SU-DHL-6 (cell line): ENCODE results near the gene TPD52L1.

Source experiments
- H2AFZ ChIP-seq: fragments of 200-600 bp; sonication (generic); 2 replicates; pipeline ENCODE4 v1.6.1; 2014; ENCODE audit warnings: low read depth, mild to moderate bottlenecking, moderate library complexity, mixed read lengths, antibody characterized with exemption, low read length; ENCODE audit not compliant: severe bottlenecking
- H3F3A ChIP-seq: fragments of 200-600 bp; shearing (Covaris generic); 2 replicates; pipeline ENCODE4 v1.6.0; 2016; ENCODE audit warnings: antibody characterized with exemption, mild to moderate bottlenecking; ENCODE audit not compliant: insufficient read depth
- H3K27ac ChIP-seq: fragments of 200-600 bp; sonication (generic); 2 replicates; pipeline ENCODE4 v1.5.1; 2016; ENCODE audit warnings: low read depth, mild to moderate bottlenecking, low read length, moderate library complexity, mixed read lengths
- H3K27me3 ChIP-seq: fragments of 200-600 bp; sonication (generic), shearing (Covaris generic); 2 replicates; pipeline ENCODE4 v1.6.0; 2014; ENCODE audit warnings: mild to moderate bottlenecking, low read length
- H3K36me3 ChIP-seq: fragments of 200-600 bp; sonication (generic); 2 replicates; pipeline ENCODE4 v1.6.1; 2014; ENCODE audit warnings: mild to moderate bottlenecking, low read length, mixed read lengths
- H3K4me2 ChIP-seq: fragments of 300-600, 200-600 bp; shearing (Covaris generic), sonication (generic); 2 replicates; pipeline ENCODE4 v1.6.0; 2014; ENCODE audit warnings: low read length, low read depth, mild to moderate bottlenecking; ENCODE audit not compliant: poor library complexity, severe bottlenecking
- H3K4me3 ChIP-seq: fragments of 200-600 bp; sonication (generic); 2 replicates; pipeline ENCODE4 v1.5.1; 2014; ENCODE audit warnings: antibody characterized with exemption, low read length, mild to moderate bottlenecking, mixed read lengths; ENCODE audit not compliant: insufficient read depth, poor library complexity, severe bottlenecking
- H3K79me2 ChIP-seq: fragments of 200-600 bp; sonication (generic); 2 replicates; pipeline ENCODE4 v1.6.1; 2014; ENCODE audit warnings: mild to moderate bottlenecking, low read length, moderate library complexity; ENCODE audit not compliant: insufficient read depth
- H3K9ac ChIP-seq: fragments of 200-600 bp; sonication (generic); 2 replicates; pipeline ENCODE4 v1.7.0; 2014; ENCODE audit warnings: mild to moderate bottlenecking, low read length
- H3K9me2 ChIP-seq: fragments of 200-600 bp; sonication (generic); replicated peaks from 2 replicates; pipeline ENCODE4 v1.6.1; 2014; ENCODE audit warnings: low read length; ENCODE audit not compliant: insufficient read depth
- H3K9me3 ChIP-seq: fragments of 200-600 bp; sonication (generic); 2 replicates; pipeline ENCODE4 v1.6.1; 2014; ENCODE audit warnings: low read length, mixed read lengths; ENCODE audit not compliant: insufficient read depth
- H4K20me1 ChIP-seq: fragments of 200-600 bp; sonication (generic); 2 replicates; pipeline ENCODE4 v1.6.1; 2014; ENCODE audit warnings: low read depth, mild to moderate bottlenecking, antibody characterized with exemption, low read length, moderate library complexity, mixed read lengths
- CTCF ChIP-seq: fragments of 200-600 bp; sonication (generic); IDR thresholded peaks from one replicate; pipeline ENCODE4 v1.5.1; 2017; ENCODE audit warnings: antibody characterized with exemption, mild to moderate bottlenecking, low read length, moderate library complexity; ENCODE audit not compliant: insufficient read depth, poor library complexity, severe bottlenecking
- EZH2phosphoT487 ChIP-seq: fragments of 200-600 bp; sonication (generic), shearing (Covaris generic); conservative IDR thresholded peaks from 2 replicates; pipeline ENCODE4 v1.6.1; 2018; ENCODE audit warnings: mild to moderate bottlenecking, antibody characterized with exemption, low read length, moderate library complexity, mixed read lengths

TPD52L1 gene

GRCh38 chr6:125196613-125197012 lies 43.0 kb downstream of the TPD52L1 start:
- Histone ChIP-seq H4K20me1 (no peaks in the 10 kb centered on the region), H3K36me3 (no peaks in the 10 kb centered on the region), H3K9me2 (no peaks in the 10 kb centered on the region), H3K79me2 (no peaks in the 10 kb centered on the region), H3K27me3 (no peaks in the 10 kb centered on the region), H3K9me3 (no peaks in the 10 kb centered on the region), H2AFZ (no peak overlapping the region), H3K4me3 (no peak overlapping the region), H3K27ac (no peak overlapping the region), H3K9ac (no peak overlapping the region), H3K4me2 (no peak overlapping the region), H3F3A (no peaks in the 10 kb centered on the region)
- TF ChIP-seq EZH2phosphoT487, result no peak
- no peak for TF ChIP-seq CTCF

- Histone ChIP-seq H3K4me2 (no peak overlapping the region), H2AFZ (no peak overlapping the region), H3K79me2 (no peaks in the 10 kb centered on the region), H3K9me3 (no peaks in the 10 kb centered on the region), H3K4me3 (no peak overlapping the region), H3K9me2 (no peaks in the 10 kb centered on the region), H3K27ac (no peak overlapping the region), H3F3A (no peaks in the 10 kb centered on the region), H4K20me1 (no peaks in the 10 kb centered on the region), H3K9ac (no peak overlapping the region), H3K27me3 (no peaks in the 10 kb centered on the region), H3K36me3 (no peaks in the 10 kb centered on the region)
- TF ChIP-seq EZH2phosphoT487, result no peak
- no peak for TF ChIP-seq CTCF
These were observed 44.3 kb downstream of the TPD52L1 start for GRCh38 chr6:125197795-125198269.

GRCh38 chr6:125198398-125198937 lies 44.9 kb downstream of the TPD52L1 start:
- H4K20me1 ChIP-seq, result no peaks in the 10 kb centered on the region
- no peaks in the 10 kb centered on the region for H3K9me2 ChIP-seq
- H3K4me3 ChIP-seq, result no peak overlapping the region
- H3F3A ChIP-seq, result no peaks in the 10 kb centered on the region
- no peak overlapping the region for H2AFZ ChIP-seq
- H3K9me3 ChIP-seq, result no peaks in the 10 kb centered on the region
- H3K36me3 ChIP-seq, result no peaks in the 10 kb centered on the region
- TF ChIP-seq CTCF (no peak), EZH2phosphoT487 (no peak)
- H3K27ac ChIP-seq, result no peak overlapping the region
- no peak overlapping the region for H3K9ac ChIP-seq
- H3K79me2 ChIP-seq, result no peaks in the 10 kb centered on the region
- no peaks in the 10 kb centered on the region for H3K27me3 ChIP-seq
- H3K4me2 ChIP-seq, result no peak overlapping the region
